ENCODE measurements around the gene PAIP2. TPM values are rescaled to one million over a fixed set of nuclear protein-coding genes. Genes with fewer than 3 reads are reported as not detected.

Gene PAIP2
- total RNA-seq, 1 donor = 47.8 TPM

GRCh38 chr5:139301808-139302499 lies 39.7 kb upstream of the PAIP2 start:
- H3K9me3 ChIP-seq (ENCODE audit: low read depth, low read length) = no peaks in the 10 kb centered on the region
- H3K27ac ChIP-seq (ENCODE audit: low read depth, low read length) = peak overlapping the region; percentile 27
- no peaks in the 10 kb centered on the region for H3K36me3 ChIP-seq (ENCODE audit: insufficient read depth, low read length)
- H3K4me3 ChIP-seq (ENCODE audit: insufficient read depth, low read length) = no peak overlapping the region
- H3K27me3 ChIP-seq (ENCODE audit: insufficient read depth, low read length) = no peaks in the 10 kb centered on the region
- no peak for DNase-seq (ENCODE audit: insufficient read length, low spot score, missing footprints)
- H4K20me1 ChIP-seq (ENCODE audit: insufficient read depth, low read length) = peaks cover 97% of the 10 kb centered on the region
- peaks cover 15% of the 10 kb centered on the region for H3K4me1 ChIP-seq (ENCODE audit: insufficient read depth, low read length)
- H3K4me2 ChIP-seq (ENCODE audit: insufficient read depth, low read length) = no peak overlapping the region
- no peak for TF ChIP-seq CTCF (IDR thresholded peaks at IDR 0.05; ENCODE audit: extremely low read depth, low read depth, low read length)
- H2AFZ ChIP-seq (ENCODE audit: low read length) = no peak overlapping the region
- peaks cover 100% of the 10 kb centered on the region for H3K79me2 ChIP-seq (ENCODE audit: insufficient read depth, low read length)

- H2AFZ ChIP-seq (ENCODE audit: low read length) = no peak overlapping the region
- no peaks in the 10 kb centered on the region for H3K9me3 ChIP-seq (ENCODE audit: low read depth, low read length)
- no peak overlapping the region for H3K4me2 ChIP-seq (ENCODE audit: insufficient read depth, low read length)
- no peak for TF ChIP-seq CTCF (IDR thresholded peaks at IDR 0.05; ENCODE audit: extremely low read depth, low read depth, low read length)
- no peak overlapping the region for H3K4me3 ChIP-seq (ENCODE audit: insufficient read depth, low read length)
- peaks cover 13% of the 10 kb centered on the region for H3K4me1 ChIP-seq (ENCODE audit: insufficient read depth, low read length)
- H3K79me2 ChIP-seq (ENCODE audit: insufficient read depth, low read length) = peaks cover 100% of the 10 kb centered on the region
- no peaks in the 10 kb centered on the region for H3K27me3 ChIP-seq (ENCODE audit: insufficient read depth, low read length)
- peak overlapping the region; percentile 3 for H3K27ac ChIP-seq (ENCODE audit: low read depth, low read length)
- H4K20me1 ChIP-seq (ENCODE audit: insufficient read depth, low read length) = peaks cover 95% of the 10 kb centered on the region
- no peaks in the 10 kb centered on the region for H3K36me3 ChIP-seq (ENCODE audit: insufficient read depth, low read length)
- DNase-seq (ENCODE audit: insufficient read length, low spot score, missing footprints) = no peak
Measured at GRCh38 chr5:139304391-139305324, 37.0 kb upstream of the PAIP2 start.

GRCh38 chr5:139306197-139306596 lies 35.5 kb upstream of the PAIP2 start:
- Histone ChIP-seq H3K27ac (ENCODE audit: low read depth, low read length) (no peak overlapping the region), H3K4me1 (ENCODE audit: insufficient read depth, low read length) (peaks cover 17% of the 10 kb centered on the region), H3K79me2 (ENCODE audit: insufficient read depth, low read length) (peaks cover 100% of the 10 kb centered on the region), H2AFZ (ENCODE audit: low read length) (no peak overlapping the region), H3K9me3 (ENCODE audit: low read depth, low read length) (no peaks in the 10 kb centered on the region), H3K4me3 (ENCODE audit: insufficient read depth, low read length) (no peak overlapping the region), H3K36me3 (ENCODE audit: insufficient read depth, low read length) (no peaks in the 10 kb centered on the region), H3K27me3 (ENCODE audit: insufficient read depth, low read length) (no peaks in the 10 kb centered on the region), H3K4me2 (ENCODE audit: insufficient read depth, low read length) (no peak overlapping the region), H4K20me1 (ENCODE audit: insufficient read depth, low read length) (peaks cover 95% of the 10 kb centered on the region)
- DNase-seq (ENCODE audit: insufficient read length, low spot score, missing footprints) = no peak
- TF ChIP-seq CTCF (IDR thresholded peaks at IDR 0.05; ENCODE audit: extremely low read depth, low read depth, low read length) = no peak
